ENCODE data around the gene ACTL7B. TPM values are rescaled to one million over a fixed set of nuclear protein-coding genes. Genes with fewer than 3 reads are reported as not detected.
"Not testable (repeated sequence)": the region's sequence is repeated elsewhere in the genome, so short reads cannot be mapped to it uniquely, and the experiment has no call there.

Gene ACTL7B, protein sequence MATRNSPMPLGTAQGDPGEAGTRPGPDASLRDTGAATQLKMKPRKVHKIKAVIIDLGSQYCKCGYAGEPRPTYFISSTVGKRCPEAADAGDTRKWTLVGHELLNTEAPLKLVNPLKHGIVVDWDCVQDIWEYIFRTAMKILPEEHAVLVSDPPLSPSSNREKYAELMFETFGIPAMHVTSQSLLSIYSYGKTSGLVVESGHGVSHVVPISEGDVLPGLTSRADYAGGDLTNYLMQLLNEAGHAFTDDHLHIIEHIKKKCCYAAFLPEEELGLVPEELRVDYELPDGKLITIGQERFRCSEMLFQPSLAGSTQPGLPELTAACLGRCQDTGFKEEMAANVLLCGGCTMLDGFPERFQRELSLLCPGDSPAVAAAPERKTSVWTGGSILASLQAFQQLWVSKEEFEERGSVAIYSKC
- total RNA-seq: not detected in 2 replicates

- no peak for DNase-seq
These were observed at the start of gene ACTL7B for GRCh38 chr9:108855888-108856287. TSS of gene ACTL7B (minus strand) at chr9:108855986. CDS start at chr9:108855930, 56 bp downstream.

DNA sequence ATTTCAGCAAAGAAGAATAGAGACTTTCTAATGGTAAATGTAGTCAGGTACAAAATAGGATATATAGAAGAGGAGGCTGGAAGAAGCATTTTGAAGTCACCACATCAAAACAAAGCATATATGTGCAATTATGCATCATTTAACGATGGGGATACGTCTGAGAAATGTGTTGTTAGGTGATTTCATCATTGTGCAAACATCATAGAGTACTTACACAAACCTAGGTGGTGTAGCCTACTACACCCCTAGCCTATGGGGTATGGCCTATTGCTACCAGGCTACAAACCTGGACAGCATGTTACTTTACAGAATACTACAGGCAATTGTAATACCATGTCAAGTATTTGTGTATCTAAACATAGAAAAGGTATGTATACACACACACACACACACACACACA is 49.7 kb upstream of the ACTL7B start:
- DNase-seq: no peak

- no peak for DNase-seq
These were observed 48.4 kb upstream of the ACTL7B start for GRCh38 chr9:108904161-108904560.

DNA sequence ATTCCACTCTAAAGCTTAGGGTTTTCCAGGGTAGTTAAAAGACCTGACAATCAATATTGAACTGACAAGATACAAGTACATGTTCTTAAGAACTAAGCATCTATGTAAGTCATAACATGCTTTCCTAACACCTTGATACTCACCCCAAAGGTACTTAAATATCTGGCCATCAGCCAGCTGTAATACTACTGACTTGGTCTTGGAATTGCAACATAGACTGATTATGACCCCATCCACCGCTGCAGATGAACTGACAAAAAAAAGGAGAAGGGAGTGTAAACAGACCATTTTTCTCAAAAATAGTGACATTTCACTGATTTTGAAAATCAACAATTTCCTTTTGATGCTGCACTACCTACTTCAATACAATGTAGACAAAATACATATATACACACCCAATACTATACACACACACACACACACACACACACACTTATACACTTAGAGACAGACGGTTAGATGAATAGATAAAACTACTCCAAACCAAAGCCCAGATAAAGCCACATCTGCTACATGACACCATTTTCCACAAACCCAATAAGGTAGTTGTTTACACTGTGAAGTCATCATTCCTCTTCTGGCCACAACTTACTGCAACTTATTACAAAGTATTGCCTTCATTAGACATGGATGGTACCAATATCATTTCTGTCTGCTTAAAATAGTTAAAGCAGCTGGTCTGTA is 47.8 kb upstream of the ACTL7B start:
- DNase-seq: no peak

GRCh38 chr9:108900176-108900575 is 44.4 kb upstream of the ACTL7B start:
- DNase-seq: no peak

- not testable (repeated sequence) for DNase-seq
These were observed 43.4 kb upstream of the ACTL7B start for GRCh38 chr9:108899023-108899695.

- no peak for DNase-seq
These were observed 41.7 kb upstream of the ACTL7B start for GRCh38 chr9:108897324-108898096.

DNA sequence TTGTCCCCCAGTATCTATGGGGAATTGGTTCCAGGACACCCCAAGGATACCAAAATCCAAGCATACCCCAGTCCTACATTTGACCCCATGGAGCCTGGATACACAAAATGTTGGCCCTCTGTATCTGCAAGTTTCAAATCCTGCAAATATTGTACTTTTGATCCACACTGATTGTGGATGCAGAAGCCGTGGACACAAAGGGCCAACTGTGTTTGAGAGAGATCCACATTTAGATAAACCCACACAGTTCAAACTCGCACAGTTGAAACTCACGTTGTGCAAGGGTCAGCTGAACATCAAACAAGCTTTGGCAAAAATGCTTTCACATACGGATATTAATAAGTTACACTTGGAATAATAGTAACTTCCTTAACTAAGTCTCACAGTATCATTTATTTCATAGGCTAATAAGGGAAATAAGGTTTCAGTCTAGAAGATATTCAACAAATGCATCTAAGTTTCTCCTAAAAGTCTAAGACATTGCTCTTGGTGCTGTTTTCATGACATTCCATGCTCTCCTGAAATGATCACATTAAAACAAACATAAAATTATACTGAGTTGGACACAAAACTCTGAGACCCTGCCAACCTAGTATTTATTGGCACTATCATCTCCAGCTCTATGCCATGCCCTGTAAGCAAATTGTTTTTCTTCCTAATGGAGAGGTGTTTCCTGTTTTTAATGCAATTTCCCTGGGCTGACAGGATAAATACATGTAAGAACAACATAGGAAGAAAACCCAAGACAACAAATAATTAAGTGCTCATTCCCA is 38.6 kb upstream of the ACTL7B start:
- no peak for DNase-seq

DNA sequence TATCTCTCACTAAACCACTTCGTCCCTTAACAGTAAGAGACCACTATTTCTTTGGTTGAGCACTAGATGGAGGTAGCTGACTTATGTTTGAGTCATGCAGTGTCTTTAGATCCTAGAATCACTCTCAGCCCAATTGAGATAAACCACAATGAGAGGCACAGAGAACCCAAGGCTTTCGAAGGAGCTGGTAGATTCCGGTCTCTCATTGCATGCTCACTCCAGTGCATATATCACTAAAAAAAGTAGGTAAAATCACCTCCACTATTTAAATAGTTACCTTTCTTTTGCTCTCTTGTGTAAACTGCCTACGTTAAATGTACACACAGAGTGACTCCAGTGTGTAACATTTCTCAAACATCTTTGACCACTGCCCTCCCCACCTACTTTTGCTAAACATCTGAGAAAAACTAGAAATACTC is 33.9 kb upstream of the ACTL7B start:
- DNase-seq: peak; percentile 42

GRCh38 chr9:108886594-108887271 is 30.9 kb upstream of the ACTL7B start:
- not testable (repeated sequence) for DNase-seq

DNA sequence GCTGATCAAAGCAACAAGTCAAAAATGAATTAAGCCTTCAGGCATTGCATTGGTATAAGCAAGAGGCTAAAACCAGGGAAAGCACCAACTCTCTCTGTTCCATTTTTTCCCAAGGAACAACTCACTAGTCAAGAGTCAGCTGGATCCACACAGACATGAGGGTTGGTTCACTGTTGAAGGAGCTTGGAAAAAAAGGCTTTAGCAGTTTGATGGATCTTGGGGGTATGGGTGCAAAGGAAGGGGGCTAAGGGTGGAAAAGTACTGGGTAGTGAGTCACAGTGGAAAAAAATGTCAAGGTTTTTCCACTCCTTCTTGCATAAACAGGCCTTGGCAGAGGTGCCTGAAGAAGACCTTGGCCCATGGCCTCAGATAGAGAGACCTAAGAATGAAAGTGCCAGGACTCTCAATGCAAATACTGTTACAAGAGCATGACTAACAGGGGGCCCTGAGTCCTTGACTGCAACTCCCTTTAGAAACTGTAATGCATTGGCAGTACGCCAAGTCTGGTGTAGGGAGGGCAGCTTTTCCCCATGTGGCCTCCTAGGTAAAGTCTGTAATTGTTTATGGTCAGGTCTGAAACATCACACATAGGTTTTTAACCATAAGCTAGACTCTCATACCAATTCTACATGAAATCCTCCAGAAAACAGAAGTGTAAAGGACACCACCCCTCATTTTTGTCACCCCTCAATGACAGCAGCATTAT is 30.0 kb upstream of the ACTL7B start:
- peak; percentile 83 for DNase-seq

DNA sequence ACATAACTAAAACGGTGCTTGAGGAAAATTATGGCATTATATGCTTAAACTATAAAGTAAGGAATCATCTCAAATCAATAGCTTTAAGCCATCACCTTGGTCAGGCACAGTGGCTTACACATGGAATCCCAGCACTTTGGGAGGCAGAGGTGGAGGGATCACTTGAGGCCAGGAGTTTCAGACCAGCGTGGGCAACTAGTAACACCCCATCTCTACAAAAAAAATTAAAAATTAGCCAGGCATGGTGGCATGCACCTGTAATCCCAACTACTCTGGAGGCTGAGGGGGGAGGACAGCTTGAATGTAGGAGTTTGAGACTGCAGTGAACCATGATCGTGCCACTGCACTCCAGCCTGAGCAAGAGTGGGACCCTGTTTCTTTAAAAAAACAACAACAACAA is 28.9 kb upstream of the ACTL7B start:
- no peak for DNase-seq

- DNase-seq: no peak
These were observed 27.3 kb upstream of the ACTL7B start for GRCh38 chr9:108883085-108883484.

GRCh38 chr9:108882052-108882888 is 26.5 kb upstream of the ACTL7B start:
- DNase-seq: no peak

GRCh38 chr9:108880738-108881316 is 25.0 kb upstream of the ACTL7B start:
- DNase-seq: no peak

GRCh38 chr9:108877524-108877923 is 21.7 kb upstream of the ACTL7B start:
- DNase-seq: no peak

GRCh38 chr9:108876425-108876824 is 20.6 kb upstream of the ACTL7B start:
- DNase-seq: no peak

- no peak for DNase-seq
These were observed 18.4 kb upstream of the ACTL7B start for GRCh38 chr9:108874058-108874788.

All from dermis blood vessel endothelial cell (primary cell).